HL-60 (cell line): ENCODE data around the gene BRSK2.

Experiments
- CTCF ChIP-seq: IDR thresholded peaks from one replicate; pipeline ENCODE4 v1.5.1; 2011; ENCODE audit warnings: low read length, control low read depth, inconsistent platforms; ENCODE audit not compliant: insufficient read depth
- POLR2AphosphoS5 ChIP-seq: IDR thresholded peaks from 2 replicates; pipeline ENCODE4 v1.6.1; 2012; ENCODE audit warnings: low read depth
- TF ChIP-seq, protein P1 (sequence below): IDR thresholded peaks from 2 replicates; pipeline ENCODE4 v1.6.1; 2012; ENCODE audit warnings: low read depth; ENCODE audit not compliant: insufficient replicate concordance

- TF ChIP-seq CTCF, result no peak
- TF ChIP-seq, protein P1, sequence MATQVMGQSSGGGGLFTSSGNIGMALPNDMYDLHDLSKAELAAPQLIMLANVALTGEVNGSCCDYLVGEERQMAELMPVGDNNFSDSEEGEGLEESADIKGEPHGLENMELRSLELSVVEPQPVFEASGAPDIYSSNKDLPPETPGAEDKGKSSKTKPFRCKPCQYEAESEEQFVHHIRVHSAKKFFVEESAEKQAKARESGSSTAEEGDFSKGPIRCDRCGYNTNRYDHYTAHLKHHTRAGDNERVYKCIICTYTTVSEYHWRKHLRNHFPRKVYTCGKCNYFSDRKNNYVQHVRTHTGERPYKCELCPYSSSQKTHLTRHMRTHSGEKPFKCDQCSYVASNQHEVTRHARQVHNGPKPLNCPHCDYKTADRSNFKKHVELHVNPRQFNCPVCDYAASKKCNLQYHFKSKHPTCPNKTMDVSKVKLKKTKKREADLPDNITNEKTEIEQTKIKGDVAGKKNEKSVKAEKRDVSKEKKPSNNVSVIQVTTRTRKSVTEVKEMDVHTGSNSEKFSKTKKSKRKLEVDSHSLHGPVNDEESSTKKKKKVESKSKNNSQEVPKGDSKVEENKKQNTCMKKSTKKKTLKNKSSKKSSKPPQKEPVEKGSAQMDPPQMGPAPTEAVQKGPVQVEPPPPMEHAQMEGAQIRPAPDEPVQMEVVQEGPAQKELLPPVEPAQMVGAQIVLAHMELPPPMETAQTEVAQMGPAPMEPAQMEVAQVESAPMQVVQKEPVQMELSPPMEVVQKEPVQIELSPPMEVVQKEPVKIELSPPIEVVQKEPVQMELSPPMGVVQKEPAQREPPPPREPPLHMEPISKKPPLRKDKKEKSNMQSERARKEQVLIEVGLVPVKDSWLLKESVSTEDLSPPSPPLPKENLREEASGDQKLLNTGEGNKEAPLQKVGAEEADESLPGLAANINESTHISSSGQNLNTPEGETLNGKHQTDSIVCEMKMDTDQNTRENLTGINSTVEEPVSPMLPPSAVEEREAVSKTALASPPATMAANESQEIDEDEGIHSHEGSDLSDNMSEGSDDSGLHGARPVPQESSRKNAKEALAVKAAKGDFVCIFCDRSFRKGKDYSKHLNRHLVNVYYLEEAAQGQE, result no peak
- no peak for TF ChIP-seq POLR2AphosphoS5
Measured at GRCh38 chr11:1361882-1362281, 27.9 kb upstream of the BRSK2 start.
